Bone marrow (tissue), 2 donors: Measurements from ENCODE around the gene CGNL1.

Experiments
- DNase-seq, 2 donors: peaks; one replicate each; lab custom pipeline; 2025; lab: John Stamatoyannopoulos, UW

CGNL1 gene

GRCh38 chr15:57460208-57460816, 84.0 kb downstream of the CGNL1 start:
- no peak for DNase-seq

GRCh38 chr15:57461541-57461940, 85.2 kb downstream of the CGNL1 start:
- no peak for DNase-seq

- no peak for DNase-seq
Observed at GRCh38 chr15:57462381-57462780, 86.1 kb downstream of the CGNL1 start.

GRCh38 chr15:57463360-57463759, 87.1 kb downstream of the CGNL1 start:
- DNase-seq: no peak

- no peak for DNase-seq
Observed at GRCh38 chr15:57464480-57464879, 88.2 kb downstream of the CGNL1 start.

- no peak for DNase-seq
Observed at GRCh38 chr15:57468486-57468885, 92.2 kb downstream of the CGNL1 start.

GRCh38 chr15:57470543-57470942, 94.2 kb downstream of the CGNL1 start:
- DNase-seq: no peak

GRCh38 chr15:57472861-57473260, 96.6 kb downstream of the CGNL1 start:
- DNase-seq: no peak

GRCh38 chr15:57476533-57476975, 100.2 kb downstream of the CGNL1 start:
- DNase-seq: no peak

GRCh38 chr15:57477736-57478522, 101.6 kb downstream of the CGNL1 start:
- no peak for DNase-seq

GRCh38 chr15:57479005-57479404, 102.7 kb downstream of the CGNL1 start:
- DNase-seq: no peak

GRCh38 chr15:57481038-57481705, 104.9 kb downstream of the CGNL1 start:
- DNase-seq: no peak

- no peak for DNase-seq
Observed at GRCh38 chr15:57485869-57486268, 109.6 kb downstream of the CGNL1 start.

- no peak for DNase-seq
Observed at GRCh38 chr15:57486833-57487232, 110.5 kb downstream of the CGNL1 start.

- no peak for DNase-seq
Observed at GRCh38 chr15:57489122-57489521, 112.8 kb downstream of the CGNL1 start.

GRCh38 chr15:57493351-57493750, 117.0 kb downstream of the CGNL1 start:
- no peak for DNase-seq

- no peak for DNase-seq
Observed at GRCh38 chr15:57494581-57494980, 118.3 kb downstream of the CGNL1 start.

- no peak for DNase-seq
Observed at GRCh38 chr15:57495041-57495440, 118.7 kb downstream of the CGNL1 start.

GRCh38 chr15:57495554-57496165, 119.4 kb downstream of the CGNL1 start:
- no peak for DNase-seq

GRCh38 chr15:57496594-57496945, 120.3 kb downstream of the CGNL1 start:
- DNase-seq: no peak

GRCh38 chr15:57496946-57497869, 120.9 kb downstream of the CGNL1 start:
- no peak for DNase-seq

GRCh38 chr15:57500256-57500655, 124.0 kb downstream of the CGNL1 start:
- DNase-seq: no peak
